Measurements from ENCODE around the gene SNAI1. TPM values are rescaled to one million over a fixed set of nuclear protein-coding genes. Genes with fewer than 3 reads are reported as not detected.
A peak's percentile ranks its signal among the peaks of the same experiment; 100 is the strongest.

The SNAI1 gene
- polyA plus RNA-seq, 1 donor (not counting 4 experiments of a cell fraction or from before 2014, with no cell fraction given), result not detected

DNA sequence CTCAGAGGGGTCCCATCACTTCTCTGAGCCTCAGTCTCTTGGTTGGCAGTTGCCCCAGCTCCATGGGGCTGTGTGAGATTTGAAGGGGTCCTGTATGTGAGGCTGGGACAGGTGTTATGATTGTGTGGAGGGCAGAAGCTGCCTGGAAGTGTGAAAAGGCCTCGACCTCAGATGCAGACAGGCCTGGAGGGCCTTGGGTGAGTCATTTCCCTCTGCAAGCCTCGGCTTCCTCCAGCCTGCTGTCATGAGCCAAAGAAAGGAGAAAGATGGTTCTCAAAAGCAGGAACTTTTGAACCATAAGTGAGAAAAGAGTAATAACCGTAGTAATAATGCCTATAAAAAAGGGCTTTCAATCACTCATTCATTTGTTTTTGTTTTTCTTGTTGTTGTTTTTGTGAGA, 37.5 kb downstream of the SNAI1 start:
- Histone ChIP-seq H3K27ac (ENCODE audit: control insufficient read depth, insufficient read depth, low read length) (peak overlapping the region; percentile 6), H3K9me3 (ENCODE audit: control insufficient read depth, low read depth, low read length) (no peaks in the 10 kb centered on the region), H2AFZ (ENCODE audit: control insufficient read depth, low read length) (no peak overlapping the region), H3K27me3 (ENCODE audit: control insufficient read depth, extremely low read depth, insufficient read depth, low read length) (no peaks in the 10 kb centered on the region), H3K36me3 (ENCODE audit: control insufficient read depth in 2 of 2, extremely low read depth in 1 of 2, insufficient read depth in 2 of 2, low read length in 2 of 2) (no peaks in the 10 kb centered on the region), H3K4me2 (ENCODE audit: control insufficient read depth, extremely low read depth, insufficient read depth, low read depth, low read length) (peak overlapping the region; percentile 40), H3K9me1 (ENCODE audit: control insufficient read depth, extremely low read depth, insufficient read depth, low read length) (no peaks in the 10 kb centered on the region), H4K20me1 (ENCODE audit: control insufficient read depth, extremely low read depth, insufficient read depth, low read length) (peaks cover 3% of the 10 kb centered on the region), H3K79me2 (ENCODE audit: control insufficient read depth, insufficient read depth, low read length) (no peaks in the 10 kb centered on the region), H3K4me3 (ENCODE audit: control insufficient read depth in 2 of 3, extremely low read depth in 1 of 3, insufficient read depth in 2 of 3, low read depth in 1 of 3, low read length in 3 of 3) (no peak overlapping the region), H3K9ac (ENCODE audit: control insufficient read depth, extremely low read depth, insufficient read depth, low read length) (no peak overlapping the region), H3K4me1 (ENCODE audit: control insufficient read depth, extremely low read depth, insufficient read depth, low read length) (peaks cover 17% of the 10 kb centered on the region)
- no peak for DNase-seq (ENCODE audit: low read depth, low spot score)
- TF ChIP-seq EZH2 (IDR thresholded peaks at IDR 0.05; ENCODE audit: low read length), result no peak
- TF ChIP-seq, protein P1, sequence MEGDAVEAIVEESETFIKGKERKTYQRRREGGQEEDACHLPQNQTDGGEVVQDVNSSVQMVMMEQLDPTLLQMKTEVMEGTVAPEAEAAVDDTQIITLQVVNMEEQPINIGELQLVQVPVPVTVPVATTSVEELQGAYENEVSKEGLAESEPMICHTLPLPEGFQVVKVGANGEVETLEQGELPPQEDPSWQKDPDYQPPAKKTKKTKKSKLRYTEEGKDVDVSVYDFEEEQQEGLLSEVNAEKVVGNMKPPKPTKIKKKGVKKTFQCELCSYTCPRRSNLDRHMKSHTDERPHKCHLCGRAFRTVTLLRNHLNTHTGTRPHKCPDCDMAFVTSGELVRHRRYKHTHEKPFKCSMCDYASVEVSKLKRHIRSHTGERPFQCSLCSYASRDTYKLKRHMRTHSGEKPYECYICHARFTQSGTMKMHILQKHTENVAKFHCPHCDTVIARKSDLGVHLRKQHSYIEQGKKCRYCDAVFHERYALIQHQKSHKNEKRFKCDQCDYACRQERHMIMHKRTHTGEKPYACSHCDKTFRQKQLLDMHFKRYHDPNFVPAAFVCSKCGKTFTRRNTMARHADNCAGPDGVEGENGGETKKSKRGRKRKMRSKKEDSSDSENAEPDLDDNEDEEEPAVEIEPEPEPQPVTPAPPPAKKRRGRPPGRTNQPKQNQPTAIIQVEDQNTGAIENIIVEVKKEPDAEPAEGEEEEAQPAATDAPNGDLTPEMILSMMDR (optimal IDR thresholded peaks at IDR 0.05 in 1 of 3, IDR thresholded peaks at IDR 0.05 in 1 of 3, conservative IDR thresholded peaks at IDR 0.05 in 1 of 3; ENCODE audit: extremely low read depth in 1 of 3, insufficient read depth in 2 of 3, low read length in 3 of 3), result no peak
- dilution Hi-C loops (cut with MboI; ENCODE audit: extremely low pct_ligation_motif_present, low sequenced_read_pairs), result no loop called here
- FAIRE-seq, result no peak

DNA sequence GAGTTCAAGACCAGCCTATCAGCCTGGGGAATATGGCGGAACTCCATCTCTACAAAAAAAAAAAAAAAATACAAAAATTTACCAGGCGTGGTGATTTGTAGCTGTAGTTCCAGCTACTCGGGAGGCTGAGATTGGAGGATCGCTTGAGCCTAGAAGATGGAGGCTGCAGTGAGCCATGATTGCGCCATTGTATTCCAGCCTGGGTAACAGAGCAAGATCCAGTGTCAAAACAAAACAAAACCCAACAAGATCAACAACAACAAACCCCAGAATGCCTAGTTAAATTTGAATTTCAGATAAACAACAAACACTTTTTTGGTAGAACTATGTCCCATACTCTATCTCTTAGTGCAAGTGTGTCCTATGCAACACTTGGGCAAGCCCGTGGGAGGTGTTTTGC, 39.9 kb downstream of the SNAI1 start:
- Histone ChIP-seq H3K4me3 (ENCODE audit: control insufficient read depth in 2 of 3, extremely low read depth in 1 of 3, insufficient read depth in 2 of 3, low read depth in 1 of 3, low read length in 3 of 3) (no peak overlapping the region), H3K9me3 (ENCODE audit: control insufficient read depth, low read depth, low read length) (no peaks in the 10 kb centered on the region), H3K9me1 (ENCODE audit: control insufficient read depth, extremely low read depth, insufficient read depth, low read length) (no peaks in the 10 kb centered on the region), H3K27ac (ENCODE audit: control insufficient read depth, insufficient read depth, low read length) (no peak overlapping the region), H3K79me2 (ENCODE audit: control insufficient read depth, insufficient read depth, low read length) (no peaks in the 10 kb centered on the region), H3K9ac (ENCODE audit: control insufficient read depth, extremely low read depth, insufficient read depth, low read length) (no peak overlapping the region), H3K4me1 (ENCODE audit: control insufficient read depth, extremely low read depth, insufficient read depth, low read length) (peaks cover 17% of the 10 kb centered on the region), H3K4me2 (ENCODE audit: control insufficient read depth, extremely low read depth, insufficient read depth, low read depth, low read length) (no peak overlapping the region), H3K36me3 (ENCODE audit: control insufficient read depth in 2 of 2, extremely low read depth in 1 of 2, insufficient read depth in 2 of 2, low read length in 2 of 2) (no peaks in the 10 kb centered on the region), H3K27me3 (ENCODE audit: control insufficient read depth, extremely low read depth, insufficient read depth, low read length) (no peaks in the 10 kb centered on the region), H2AFZ (ENCODE audit: control insufficient read depth, low read length) (no peak overlapping the region), H4K20me1 (ENCODE audit: control insufficient read depth, extremely low read depth, insufficient read depth, low read length) (peaks cover 3% of the 10 kb centered on the region)
- dilution Hi-C loops (cut with MboI; ENCODE audit: extremely low pct_ligation_motif_present, low sequenced_read_pairs), result no loop called here
- TF ChIP-seq, protein P1 (optimal IDR thresholded peaks at IDR 0.05 in 1 of 3, IDR thresholded peaks at IDR 0.05 in 1 of 3, conservative IDR thresholded peaks at IDR 0.05 in 1 of 3; ENCODE audit: extremely low read depth in 1 of 3, insufficient read depth in 2 of 3, low read length in 3 of 3), result no peak
- TF ChIP-seq EZH2 (IDR thresholded peaks at IDR 0.05; ENCODE audit: low read length), result no peak
- DNase-seq (ENCODE audit: low read depth, low spot score) (no peak), FAIRE-seq (no peak)

Data from keratinocyte (primary cell).